K562 (cell line): ENCODE results near the gene SKA3. TPM values are rescaled to one million over a fixed set of nuclear protein-coding genes. Genes with fewer than 3 reads are reported as not detected.

Experiments used
- ATAC-seq: fragments of 200-7000 bp; cut with Tn5 transposase; 3 replicates; pipeline ENCODE4 v1.9.1; 2020; ENCODE audit warnings: moderate library complexity
- BruUV-seq: library from RNA; stranded (reverse); fragments of 400-500 nt; replicated peaks from 2 replicates; lab custom pipeline; 2021; lab: Mats Ljungman, UMichigan
- CTCF ChIA-PET: fragments of 300-600 bp; formaldehyde crosslinking; extraction: SDS; loops from one replicate; lab custom pipeline; 2021; ENCODE audit warnings: low intra/inter-chr PET ratio; lab: Yijun Ruan, JAX
- POLR2A ChIA-PET: fragments of 300-600, 350-650 bp; sonication (Branson Sonifier 250); formaldehyde crosslinking; extraction: SDS; loops from one replicate; lab custom pipeline; 2021; ENCODE audit warnings: antibody characterized with exemption, inconsistent platforms; lab: Yijun Ruan, JAX
- DNase-seq, 4 experiments: peaks; one replicate each; pipeline versions ENCODE4 v3.0.0 to v3.0.0-alpha.2; 2011 to 2018; ENCODE audit warnings: low spot score in 3 of 4, mixed read lengths in 3 of 4; ENCODE audit errors: extremely low read depth in 1 of 4
- FAIRE-seq: peaks from 2 replicates; lab custom pipeline; 2011; peaks lifted over from hg19 to GRCh38; lab: Jason Lieb, UNC
- H2AFZ ChIP-seq: 2 replicates; pipeline ENCODE4 v1.6.0; 2011; ENCODE audit warnings: low read depth, low read length, control low read depth, inconsistent platforms
- H3K27ac ChIP-seq: fragments of 200-600 bp; 3 replicates; pipeline ENCODE4 v1.8.0; 2011; ENCODE audit warnings: low read depth, mild to moderate bottlenecking, control low read depth, inconsistent platforms, low read length, moderate library complexity, mixed read lengths; ENCODE audit errors: extremely low read depth
- H3K27me3 ChIP-seq, 2 experiments: fragments of 300-600 bp in 1 of 2; 2 replicates in 1 of 2; 3 replicates in 1 of 2; pipeline versions ENCODE4 v1.6.0 to v1.8.0; 2011; ENCODE audit warnings: inconsistent platforms in 2 of 2, low read length in 2 of 2, mild to moderate bottlenecking in 1 of 2, mixed read lengths in 1 of 2, moderate library complexity in 1 of 2; ENCODE audit not compliant: control insufficient read depth in 2 of 2, insufficient read depth in 2 of 2
- H3K36me3 ChIP-seq: fragments of 300-600 bp; 3 replicates; pipeline ENCODE4 v1.8.0; 2011; ENCODE audit warnings: mild to moderate bottlenecking, low read length, inconsistent platforms; ENCODE audit not compliant: control insufficient read depth, insufficient read depth
- H3K4me1 ChIP-seq, 2 experiments: fragments of 200-600 bp in 1 of 2; replicated peaks in 1 of 2; 2 replicates in 1 of 2; 3 replicates in 1 of 2; pipeline versions ENCODE4 v1.5.1 to v1.8.0; 2011; ENCODE audit warnings: inconsistent platforms in 2 of 2, low read length in 2 of 2, mild to moderate bottlenecking in 1 of 2, mixed read lengths in 1 of 2, moderate library complexity in 1 of 2; ENCODE audit not compliant: control insufficient read depth in 2 of 2, insufficient read depth in 2 of 2
- H3K4me2 ChIP-seq: 2 replicates; pipeline ENCODE4 v1.6.1; 2011; ENCODE audit warnings: low read length, control low read depth, inconsistent platforms, mixed read lengths; ENCODE audit not compliant: insufficient read depth
- H3K4me3 ChIP-seq: fragments of 200-600 bp; sonication (generic), shearing (Covaris generic); 2 replicates; pipeline ENCODE4 v1.5.1; 2016; ENCODE audit warnings: control low read depth, inconsistent platforms
- H3K79me2 ChIP-seq: fragments of 200-600 bp; 3 replicates; pipeline ENCODE4 v1.8.0; 2011; ENCODE audit warnings: low read length, inconsistent platforms; ENCODE audit not compliant: control insufficient read depth, insufficient read depth
- H3K9ac ChIP-seq, 2 experiments: 2 replicates each; pipeline versions ENCODE4 v1.6.0 to v1.6.1; 2011; ENCODE audit warnings: low read depth in 2 of 2, low read length in 2 of 2, control low read depth in 1 of 2, inconsistent platforms in 1 of 2, mild to moderate bottlenecking in 1 of 2, mixed read lengths in 1 of 2; ENCODE audit not compliant: insufficient read depth in 1 of 2
- H3K9me1 ChIP-seq: one replicate; pipeline ENCODE4 v1.6.0; 2011; ENCODE audit warnings: inconsistent platforms, mild to moderate bottlenecking, low read length, moderate library complexity; ENCODE audit not compliant: control insufficient read depth, insufficient read depth
- H3K9me3 ChIP-seq: replicated peaks from 2 replicates; pipeline ENCODE4 v1.5.1; 2011; ENCODE audit warnings: low read depth, low read length, inconsistent platforms; ENCODE audit not compliant: control insufficient read depth, insufficient read depth
- H4K20me1 ChIP-seq: replicated peaks from 2 replicates; pipeline ENCODE4 v1.6.1; 2011; ENCODE audit warnings: low read length, inconsistent platforms, mixed read lengths; ENCODE audit not compliant: control insufficient read depth, insufficient read depth
- BMI1 ChIP-seq: fragments of 150-350 bp; IDR thresholded peaks from 2 replicates; pipeline ENCODE4 v1.6.1; 2014; ENCODE audit warnings: low read length
- CHD2 ChIP-seq: IDR thresholded peaks from 2 replicates; pipeline ENCODE4 v1.6.1; 2011; ENCODE audit warnings: low read depth, low read length
- HMG20A ChIP-seq: fragments of 450-650 bp; formaldehyde crosslinking; conservative IDR thresholded peaks from 2 replicates; pipeline ENCODE4 v1.4.0; 2020; ENCODE audit warnings: mild to moderate bottlenecking, mixed read lengths
- KLF1 ChIP-seq: fragments of 450-650 bp; IDR thresholded peaks from 2 replicates; pipeline ENCODE4 v1.6.1; 2016; ENCODE audit warnings: missing genetic modification characterization, missing compliant biosample characterization
- NR3C1 ChIP-seq: sonication (generic); formaldehyde crosslinking; IDR thresholded peaks from 2 replicates; pipeline ENCODE4 v1.8.1; 2022; ENCODE audit warnings: missing genetic modification reagents
- PTBP1 ChIP-seq: fragments of 200-400 bp; formaldehyde crosslinking; IDR thresholded peaks from 2 replicates; pipeline ENCODE4 v1.6.1; 2017; ENCODE audit warnings: low read depth, low read length
- SUPT5H ChIP-seq: fragments of 450-650 bp; IDR thresholded peaks from 2 replicates; pipeline ENCODE4 v1.6.1; 2016
- ZNF263 ChIP-seq: sonication (generic); formaldehyde crosslinking; IDR thresholded peaks from 2 replicates; pipeline ENCODE4 v1.8.0; 2022; ENCODE audit warnings: mild to moderate bottlenecking, missing genetic modification reagents, borderline replicate concordance
- ZNF445 ChIP-seq: fragments of 250-450 bp; sonication (Bioruptor Pico); IDR thresholded peaks from 2 replicates; pipeline ENCODE4 v1.4.0; 2020; ENCODE audit warnings: low read depth, mild to moderate bottlenecking, moderate library complexity
- WGBS: fragments of 100-300 bp; shearing (Covaris generic); methylation state at CpG from one replicate; pipeline ENCODE4 v1.1.6; 2016; ENCODE audit warnings: low coverage, mixed read lengths; ENCODE audit not compliant: insufficient coverage; ENCODE audit errors: missing lambda C conversion rate; 5-methylcytosine and 5-hydroxymethylcytosine counted together
- in situ Hi-C: fragments of 300-500 bp; cut with MboI; formaldehyde crosslinking; loops from 4 replicates; pipeline ENCODE4 v1.15.0; 2018; ENCODE audit warnings: inconsistent platforms, mixed read lengths
- intact Hi-C: fragments of 100-400 bp; cut with micrococcal nuclease; formaldehyde crosslinking; loops from 2 replicates; pipeline ENCODE4 v1.14.2; 2022
- polyA plus RNA-seq, 8 experiments: library from polyadenylated mRNA; depleted of rRNA in 4 of 8; stranded (reverse) in 5 of 8; unstranded in 3 of 8; fragments of >200 nt; fragmentation: Nextera tagmentation in 2 of 8; fragmentation: Illumina TruSeq in 1 of 8; extraction: Ambion mirVana in 2 of 8; extraction: Trizol in 1 of 8; gene quantifications; 2 replicates each; pipeline versions ENCODE4 v1.2.1 to v1.2.3, GENCODE V29; 2011 to 2014; ENCODE audit warnings: inconsistent platforms in 1 of 8, missing spikeins in 1 of 8
- total RNA-seq, 7 experiments: library from RNA; depleted of rRNA in 6 of 7; stranded (reverse); fragments of >200 nt in 6 of 7; fragmentation: Illumina TruSeq in 2 of 7; extraction: Trizol in 2 of 7; gene quantifications; 2 replicates each; pipeline versions ENCODE4 v1.2.1 to v1.2.3, GENCODE V29; 2011 to 2021; ENCODE audit warnings: low replicate concordance in 1 of 7
- TF ChIP-seq, protein P1 (sequence below): fragments of 200-800 bp; sonication (Bioruptor generic); IDR thresholded peaks from 2 replicates; pipeline ENCODE4 v1.6.1; 2017; ENCODE audit warnings: missing genetic modification characterization, missing compliant biosample characterization

Gene SKA3
- total and polyA plus RNA-seq, 9 of the 15 experiments (the other 6 are each of a cell fraction or from before 2014, with no cell fraction given), result 17.0 to 53.3 (median 29.9) TPM

DNA sequence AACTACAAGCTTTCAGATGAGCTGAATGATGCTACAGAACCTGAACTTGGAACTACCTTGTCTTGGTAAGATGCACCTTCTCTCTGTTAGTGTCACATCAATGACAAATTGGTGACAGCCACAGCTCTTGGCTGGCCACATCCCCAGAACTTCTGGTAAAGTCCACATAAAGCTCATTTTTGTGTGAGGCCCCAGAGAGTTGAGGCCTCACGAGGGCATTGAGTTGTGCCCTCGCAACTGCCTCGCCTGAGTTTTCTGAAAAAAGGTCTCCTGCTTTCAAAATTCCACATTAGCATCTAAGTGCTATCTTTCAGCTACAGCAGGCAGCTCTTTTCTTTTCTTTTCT is 42.7 kb upstream of the SKA3 start:
- TF ChIP-seq SUPT5H (no peak), PTBP1 (no peak), CHD2 (no peak), KLF1 (tag) (no peak), ZNF445 (CRISPR knock-in tag) (no peak), ZNF263 (CRISPR knock-in tag) (no peak), HMG20A (CRISPR knock-in tag) (no peak), BMI1 (no peak), NR3C1 (CRISPR knock-in tag) (no peak)
- TF ChIP-seq, protein P1, sequence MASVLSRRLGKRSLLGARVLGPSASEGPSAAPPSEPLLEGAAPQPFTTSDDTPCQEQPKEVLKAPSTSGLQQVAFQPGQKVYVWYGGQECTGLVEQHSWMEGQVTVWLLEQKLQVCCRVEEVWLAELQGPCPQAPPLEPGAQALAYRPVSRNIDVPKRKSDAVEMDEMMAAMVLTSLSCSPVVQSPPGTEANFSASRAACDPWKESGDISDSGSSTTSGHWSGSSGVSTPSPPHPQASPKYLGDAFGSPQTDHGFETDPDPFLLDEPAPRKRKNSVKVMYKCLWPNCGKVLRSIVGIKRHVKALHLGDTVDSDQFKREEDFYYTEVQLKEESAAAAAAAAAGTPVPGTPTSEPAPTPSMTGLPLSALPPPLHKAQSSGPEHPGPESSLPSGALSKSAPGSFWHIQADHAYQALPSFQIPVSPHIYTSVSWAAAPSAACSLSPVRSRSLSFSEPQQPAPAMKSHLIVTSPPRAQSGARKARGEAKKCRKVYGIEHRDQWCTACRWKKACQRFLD (CRISPR knock-in tag), result no peak
- CTCF ChIA-PET, result no interaction called here
- WGBS, result 0% methylated on average over 3 of the region's 3 CpGs
- Histone ChIP-seq H3K79me2 (no peaks in the 10 kb centered on the region), H3K9ac (no peak overlapping the region), H3K9me3 (no peaks in the 10 kb centered on the region), H3K27ac (no peak overlapping the region), H3K4me1 (no peaks in the 10 kb centered on the region), H3K27me3 (peaks cover 0 to 3% of the 10 kb centered on the region in 2 experiments; a peak in 1 of 5 replicates), H3K36me3 (no peaks in the 10 kb centered on the region), H4K20me1 (no peaks in the 10 kb centered on the region), H2AFZ (no peak overlapping the region), H3K4me3 (no peak overlapping the region), H3K4me2 (no peak overlapping the region), H3K9me1 (no peaks in the 10 kb centered on the region)
- ATAC-seq (no peak), FAIRE-seq (no peak), DNase-seq (no peak)
- POLR2A ChIA-PET, result interaction anchor here (1.8 kb wide), 1 partner anchor 14 kb away, joined by 5 read pairs; no protein-coding TSS in a partner anchor
- intact Hi-C loops, result no loop called here
- in situ Hi-C loops, result no loop called here
- no TSS peak for BruUV-seq
